NK-92 (cell line): ENCODE results near the gene MRTO4.
A peak's percentile ranks its signal among the peaks of the same experiment; 100 is the strongest.
"Not testable (repeated sequence)": the region's sequence is repeated elsewhere in the genome, so short reads cannot be mapped to it uniquely, and the experiment has no call there.

Experiments
- DNase-seq: peaks from one replicate; lab custom pipeline; 2025; ENCODE audit not compliant: unreplicated experiment; lab: John Stamatoyannopoulos, UW

MRTO4 gene

GRCh38 chr1:19251305-19252196 is at the start of gene MRTO4, which contains the start of gene EMC1:
Gene MRTO4 (plus strand): TSS chr1:19251805. CDS start chr1:19251836, 31 bp downstream.
Gene EMC1 (minus strand): TSS chr1:19251524. CDS start chr1:19251509, 15 bp downstream.
- DNase-seq: no peak

GRCh38 chr1:19202396-19202795 is 49.2 kb upstream of the MRTO4 start:
- no peak for DNase-seq

GRCh38 chr1:19203440-19203839 is 48.2 kb upstream of the MRTO4 start:
- DNase-seq: no peak

- DNase-seq: no peak
These were observed 46.9 kb upstream of the MRTO4 start for GRCh38 chr1:19204446-19205266.

GRCh38 chr1:19205403-19205802 is 46.2 kb upstream of the MRTO4 start:
- no peak for DNase-seq

GRCh38 chr1:19205845-19206244 is 45.8 kb upstream of the MRTO4 start:
- DNase-seq: no peak

- DNase-seq: no peak
These were observed 44.7 kb upstream of the MRTO4 start for GRCh38 chr1:19206947-19207346.

- no peak for DNase-seq
These were observed 42.7 kb upstream of the MRTO4 start for GRCh38 chr1:19208710-19209438.

GRCh38 chr1:19209439-19209989 is 42.1 kb upstream of the MRTO4 start:
- DNase-seq: no peak

GRCh38 chr1:19209990-19210771 is 41.4 kb upstream of the MRTO4 start, which contains the start of gene UBR4:
Gene UBR4 (minus strand): TSS chr1:19210266. CDS start chr1:19210248, 18 bp downstream.
- DNase-seq: peak; percentile 89

GRCh38 chr1:19210772-19211549 is 40.6 kb upstream of the MRTO4 start:
- DNase-seq: no peak

GRCh38 chr1:19212167-19212566 is 39.4 kb upstream of the MRTO4 start:
- no peak for DNase-seq

GRCh38 chr1:19213580-19213979 is 38.0 kb upstream of the MRTO4 start:
- DNase-seq: no peak

- DNase-seq: not testable (repeated sequence)
These were observed 35.0 kb upstream of the MRTO4 start for GRCh38 chr1:19216585-19216984.

- no peak for DNase-seq
These were observed 32.2 kb upstream of the MRTO4 start for GRCh38 chr1:19219451-19219850.

- DNase-seq: no peak
These were observed 31.3 kb upstream of the MRTO4 start for GRCh38 chr1:19220080-19220846.

- no peak for DNase-seq
These were observed 30.6 kb upstream of the MRTO4 start for GRCh38 chr1:19220991-19221390.

GRCh38 chr1:19222573-19222972 is 29.0 kb upstream of the MRTO4 start:
- no peak for DNase-seq
